ENCODE measurements around the gene SALL4. TPM values are rescaled to one million over a fixed set of nuclear protein-coding genes. Genes with fewer than 3 reads are reported as not detected.

SALL4 gene
- total RNA-seq, 1 donor from 2014 or later = 32.5 TPM

DNA sequence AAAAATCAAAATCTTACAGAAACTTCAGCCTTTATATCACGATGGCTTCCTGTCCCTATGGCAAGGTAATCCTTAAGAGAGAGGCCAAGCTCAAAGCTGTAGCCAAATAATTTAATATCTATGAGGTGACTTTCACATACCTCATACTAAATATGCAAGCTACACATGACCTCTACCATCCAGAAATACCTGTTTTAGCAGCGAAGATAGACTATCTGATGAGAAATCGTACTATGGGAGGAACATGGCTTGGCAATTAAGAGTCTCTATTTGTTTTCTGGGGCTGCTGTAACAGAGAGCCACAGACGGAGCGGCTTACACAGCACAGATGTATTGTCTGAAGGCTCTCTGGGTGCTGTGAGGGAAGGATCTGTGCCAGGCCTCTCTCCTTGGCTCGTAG is 31.0 kb upstream of the SALL4 start:
- Mint-ChIP-seq H3K4me3 (peak overlapping the region; percentile 28), H3K27ac (peak overlapping the region; percentile 82), H3K36me3 (no peaks in the 10 kb centered on the region), H3K4me1 (ENCODE audit: unreplicated experiment) (peaks cover 29% of the 10 kb centered on the region), H3K27me3 (peaks cover 2% of the 10 kb centered on the region), H3K9me3 (peaks cover 3% of the 10 kb centered on the region)
- TF ChIP-seq, protein P1, sequence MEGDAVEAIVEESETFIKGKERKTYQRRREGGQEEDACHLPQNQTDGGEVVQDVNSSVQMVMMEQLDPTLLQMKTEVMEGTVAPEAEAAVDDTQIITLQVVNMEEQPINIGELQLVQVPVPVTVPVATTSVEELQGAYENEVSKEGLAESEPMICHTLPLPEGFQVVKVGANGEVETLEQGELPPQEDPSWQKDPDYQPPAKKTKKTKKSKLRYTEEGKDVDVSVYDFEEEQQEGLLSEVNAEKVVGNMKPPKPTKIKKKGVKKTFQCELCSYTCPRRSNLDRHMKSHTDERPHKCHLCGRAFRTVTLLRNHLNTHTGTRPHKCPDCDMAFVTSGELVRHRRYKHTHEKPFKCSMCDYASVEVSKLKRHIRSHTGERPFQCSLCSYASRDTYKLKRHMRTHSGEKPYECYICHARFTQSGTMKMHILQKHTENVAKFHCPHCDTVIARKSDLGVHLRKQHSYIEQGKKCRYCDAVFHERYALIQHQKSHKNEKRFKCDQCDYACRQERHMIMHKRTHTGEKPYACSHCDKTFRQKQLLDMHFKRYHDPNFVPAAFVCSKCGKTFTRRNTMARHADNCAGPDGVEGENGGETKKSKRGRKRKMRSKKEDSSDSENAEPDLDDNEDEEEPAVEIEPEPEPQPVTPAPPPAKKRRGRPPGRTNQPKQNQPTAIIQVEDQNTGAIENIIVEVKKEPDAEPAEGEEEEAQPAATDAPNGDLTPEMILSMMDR (conservative IDR thresholded peaks at IDR 0.05) = no peak
- no peak for DNase-seq (ENCODE audit: extremely low spot score, unreplicated experiment)

DNA sequence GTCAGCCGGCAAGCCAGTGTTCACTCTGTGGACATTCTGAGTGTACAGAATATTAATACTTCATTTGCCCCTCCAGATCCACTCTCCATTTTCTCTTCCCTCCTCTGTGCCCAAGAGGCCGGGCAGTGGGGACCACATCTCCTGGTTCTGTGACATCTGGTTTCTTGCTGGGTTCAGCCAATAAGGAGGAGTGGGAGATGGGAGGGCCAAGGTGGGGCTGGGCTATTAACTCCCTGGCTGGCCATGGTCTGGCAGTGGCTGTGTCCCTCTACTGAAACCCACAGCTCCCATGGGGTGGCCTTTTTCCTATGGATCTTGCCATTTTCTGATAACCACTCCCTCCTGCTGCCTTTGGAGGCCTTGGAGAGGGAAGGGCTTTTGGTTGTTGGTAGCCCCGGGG is 30.0 kb upstream of the SALL4 start:
- peaks cover 3% of the 10 kb centered on the region for H3K27me3 Mint-ChIP-seq
- no peak overlapping the region for H3K27ac Mint-ChIP-seq
- peaks cover 25% of the 10 kb centered on the region for H3K4me1 Mint-ChIP-seq (ENCODE audit: unreplicated experiment)
- H3K4me3 Mint-ChIP-seq = no peak overlapping the region
- DNase-seq (ENCODE audit: extremely low spot score, unreplicated experiment) = no peak
- TF ChIP-seq, protein P1 (conservative IDR thresholded peaks at IDR 0.05) = no peak
- H3K9me3 Mint-ChIP-seq = peaks cover 3% of the 10 kb centered on the region
- H3K36me3 Mint-ChIP-seq = no peaks in the 10 kb centered on the region

DNA sequence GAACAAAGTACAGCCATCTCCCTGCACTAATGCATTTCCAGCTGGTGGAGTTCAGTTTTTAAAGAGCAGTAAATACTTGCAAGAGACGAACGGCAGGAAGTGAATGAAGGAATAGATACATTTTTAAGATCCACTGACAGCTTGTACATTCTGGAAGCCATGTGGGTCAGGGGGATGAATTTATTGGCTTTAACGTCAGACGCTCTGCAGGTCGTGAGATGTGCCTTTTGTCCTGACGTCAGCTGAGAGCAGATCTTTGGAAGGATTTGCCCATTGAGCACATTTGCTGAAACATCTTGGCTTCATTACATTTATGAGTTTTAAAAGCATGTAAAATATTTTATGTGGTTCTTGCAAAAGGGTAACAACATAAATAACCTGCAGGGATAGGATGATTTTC is 29.5 kb upstream of the SALL4 start:
- H3K27ac Mint-ChIP-seq = no peak overlapping the region
- peaks cover 3% of the 10 kb centered on the region for H3K27me3 Mint-ChIP-seq

DNA sequence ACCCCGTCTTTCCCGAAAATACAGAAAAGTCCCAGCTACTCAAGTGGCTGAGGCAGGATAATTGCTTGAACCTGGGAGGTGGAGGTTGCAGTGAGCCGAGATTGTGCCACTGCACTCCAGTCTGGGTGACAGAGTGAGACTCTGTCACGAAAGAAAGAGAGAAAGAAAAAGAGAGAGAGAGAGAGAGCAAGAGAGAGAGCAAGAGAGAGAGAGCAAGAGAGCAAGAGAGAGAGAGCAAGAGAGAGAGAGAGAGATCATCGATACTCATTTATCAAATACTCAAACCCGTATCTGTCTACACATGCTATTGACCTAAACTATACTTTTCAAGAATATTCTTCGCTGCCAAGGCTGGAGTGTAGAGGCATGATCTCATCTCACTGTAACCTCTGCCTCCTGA is 28.2 kb upstream of the SALL4 start:
- TF ChIP-seq, protein P1 (conservative IDR thresholded peaks at IDR 0.05) = no peak
- Mint-ChIP-seq H3K36me3 (no peaks in the 10 kb centered on the region), H3K9me3 (peaks cover 3% of the 10 kb centered on the region), H3K27me3 (peaks cover 3% of the 10 kb centered on the region), H3K27ac (no peak overlapping the region), H3K4me1 (ENCODE audit: unreplicated experiment) (peaks cover 25% of the 10 kb centered on the region), H3K4me3 (no peak overlapping the region)
- no peak for DNase-seq (ENCODE audit: extremely low spot score, unreplicated experiment)

More for the DNA sequence above, 29.5 kb upstream of the SALL4 start:
- H3K9me3 Mint-ChIP-seq = peaks cover 3% of the 10 kb centered on the region
- H3K4me1 Mint-ChIP-seq (ENCODE audit: unreplicated experiment) = peaks cover 25% of the 10 kb centered on the region
- DNase-seq (ENCODE audit: extremely low spot score, unreplicated experiment) = no peak
- TF ChIP-seq, protein P1 (conservative IDR thresholded peaks at IDR 0.05) = no peak
- H3K4me3 Mint-ChIP-seq = no peak overlapping the region
- no peaks in the 10 kb centered on the region for H3K36me3 Mint-ChIP-seq

DNA sequence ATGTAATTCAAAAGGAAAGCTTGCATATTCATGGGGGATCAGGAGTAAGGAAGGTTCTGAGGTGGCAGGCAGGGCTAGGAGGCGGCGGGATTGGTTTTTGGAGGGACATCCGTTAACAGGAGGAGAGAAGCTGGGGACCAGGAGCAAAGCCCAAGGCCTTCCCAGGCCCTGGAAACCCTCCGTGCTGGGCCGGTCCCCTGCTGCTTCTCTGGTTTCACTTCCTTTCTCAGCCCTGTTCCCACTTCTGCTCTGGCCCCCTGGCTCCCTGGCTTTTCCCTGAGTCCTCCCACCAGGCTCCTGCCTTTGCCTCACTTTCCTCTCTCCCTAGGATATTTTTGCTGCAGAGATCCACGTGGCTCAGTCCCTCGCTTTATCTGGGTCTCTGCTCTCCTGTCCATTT is 26.4 kb upstream of the SALL4 start:
- DNase-seq (ENCODE audit: extremely low spot score, unreplicated experiment) = no peak
- H3K27ac Mint-ChIP-seq = peak overlapping the region; percentile 12
- no peaks in the 10 kb centered on the region for H3K36me3 Mint-ChIP-seq
- no peak overlapping the region for H3K4me3 Mint-ChIP-seq
- TF ChIP-seq, protein P1 (conservative IDR thresholded peaks at IDR 0.05) = no peak
- H3K27me3 Mint-ChIP-seq = peaks cover 3% of the 10 kb centered on the region
- H3K4me1 Mint-ChIP-seq (ENCODE audit: unreplicated experiment) = peaks cover 22% of the 10 kb centered on the region
- no peaks in the 10 kb centered on the region for H3K9me3 Mint-ChIP-seq

DNA sequence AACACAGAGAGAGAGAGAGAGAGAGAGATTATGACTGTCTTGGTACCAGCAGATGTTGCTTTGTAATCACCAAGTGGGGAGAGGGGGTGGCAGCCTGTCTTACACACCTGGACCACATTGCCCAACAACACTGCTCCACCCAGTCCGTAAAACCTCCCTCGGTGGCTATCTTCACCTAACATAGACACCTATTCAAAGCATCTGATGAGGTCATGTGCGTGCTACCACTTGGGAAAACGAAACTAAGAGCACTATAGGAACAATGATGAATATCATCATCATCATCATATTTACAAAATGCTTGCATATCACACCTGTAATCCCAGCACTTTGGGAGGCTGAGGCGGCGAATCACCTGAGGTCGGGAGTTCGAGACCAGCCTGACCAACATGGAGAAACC is 24.1 kb upstream of the SALL4 start:
- TF ChIP-seq, protein P1 (conservative IDR thresholded peaks at IDR 0.05) = no peak
- Mint-ChIP-seq H3K27me3 (peaks cover 3% of the 10 kb centered on the region), H3K36me3 (no peaks in the 10 kb centered on the region), H3K4me3 (no peak overlapping the region), H3K9me3 (no peaks in the 10 kb centered on the region), H3K4me1 (ENCODE audit: unreplicated experiment) (peaks cover 9% of the 10 kb centered on the region), H3K27ac (no peak overlapping the region)
- no peak for DNase-seq (ENCODE audit: extremely low spot score, unreplicated experiment)
